ENCODE data around the gene E2F4.

E2F4 gene

GRCh38 chr16:67183627-67184452, 8.1 kb upstream of the E2F4 start, which contains the start of gene MATCAP1:
MATCAP1 (minus strand) TSS chr16:67183963; CDS start chr16:67180610, 3,353 bp downstream.
- TF ChIP-seq CTCF (conservative IDR thresholded peaks at IDR 0.05; ENCODE audit: low read depth, low read length) = no peak
- peak; percentile 98 for DNase-seq (ENCODE audit: low read depth)

GRCh38 chr16:67184453-67184994, 7.4 kb upstream of the E2F4 start:
- DNase-seq (ENCODE audit: low read depth) = no peak
- peak overlapping the region; percentile 87 for H3K4me3 ChIP-seq (ENCODE audit: low read depth, low read length)

More at GRCh38 chr16:67183627-67184452, 8.1 kb upstream of the E2F4 start, which contains the start of gene MATCAP1:
- H3K4me3 ChIP-seq (ENCODE audit: low read depth, low read length) = peak within 1 kb of the TSS; percentile 87

GRCh38 chr16:67184995-67185650, 6.8 kb upstream of the E2F4 start:
- peak; percentile 92 for TF ChIP-seq CTCF (conservative IDR thresholded peaks at IDR 0.05; ENCODE audit: low read depth, low read length)
- no peak overlapping the region for H3K4me3 ChIP-seq (ENCODE audit: low read depth, low read length)
- peak; percentile 95 for DNase-seq (ENCODE audit: low read depth)

More at GRCh38 chr16:67184453-67184994, 7.4 kb upstream of the E2F4 start:
- TF ChIP-seq CTCF (conservative IDR thresholded peaks at IDR 0.05; ENCODE audit: low read depth, low read length) = no peak

- no peak for DNase-seq (ENCODE audit: low read depth)
- TF ChIP-seq CTCF (conservative IDR thresholded peaks at IDR 0.05; ENCODE audit: low read depth, low read length) = no peak
- no peak overlapping the region for H3K4me3 ChIP-seq (ENCODE audit: low read depth, low read length)
Measured at GRCh38 chr16:67185651-67186134, 6.3 kb upstream of the E2F4 start.

GRCh38 chr16:67186550-67186950, 5.4 kb upstream of the E2F4 start:
- DNase-seq (ENCODE audit: low read depth) = no peak
- TF ChIP-seq CTCF (conservative IDR thresholded peaks at IDR 0.05; ENCODE audit: low read depth, low read length) = no peak
- H3K4me3 ChIP-seq (ENCODE audit: low read depth, low read length) = no peak overlapping the region

GRCh38 chr16:67187175-67187890, 4.6 kb upstream of the E2F4 start:
- DNase-seq (ENCODE audit: low read depth) = no peak
- no peak for TF ChIP-seq CTCF (conservative IDR thresholded peaks at IDR 0.05; ENCODE audit: low read depth, low read length)
- no peak overlapping the region for H3K4me3 ChIP-seq (ENCODE audit: low read depth, low read length)
